HG03095 (cell line): ENCODE results near the gene LPO.

Source experiments
- ATAC-seq: cut with Tn5 transposase; IDR thresholded peaks from one replicate; pipeline ENCODE4 v1.9.1; 2021; ENCODE audit warnings: moderate library complexity; ENCODE audit not compliant: unreplicated experiment

The LPO gene

GRCh38 chr17:58228679-58229078 lies 9.7 kb upstream of the LPO start:
- no peak for ATAC-seq

DNA sequence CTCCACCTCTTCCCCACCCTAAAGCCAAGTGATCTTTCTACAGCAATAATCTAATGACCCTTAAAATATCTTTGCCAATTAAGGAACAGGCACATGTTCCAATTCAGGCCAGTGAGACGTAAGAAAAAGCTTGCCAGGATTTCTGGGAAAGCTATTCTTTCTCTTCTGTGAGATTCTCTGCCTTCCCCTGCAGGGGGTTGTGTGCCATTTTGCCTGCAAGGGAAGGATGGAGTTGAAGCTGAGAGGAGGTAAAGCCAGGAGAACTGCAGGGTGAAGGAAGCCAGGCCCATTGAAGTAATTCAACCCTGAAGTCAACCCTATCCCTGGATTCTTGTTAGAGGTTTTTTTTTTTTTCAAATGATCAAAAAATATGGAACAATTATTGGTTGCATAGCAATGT lies 9.0 kb upstream of the LPO start:
- no peak for ATAC-seq

- no peak for ATAC-seq
Observed at GRCh38 chr17:58229881-58230280, 8.5 kb upstream of the LPO start.

DNA sequence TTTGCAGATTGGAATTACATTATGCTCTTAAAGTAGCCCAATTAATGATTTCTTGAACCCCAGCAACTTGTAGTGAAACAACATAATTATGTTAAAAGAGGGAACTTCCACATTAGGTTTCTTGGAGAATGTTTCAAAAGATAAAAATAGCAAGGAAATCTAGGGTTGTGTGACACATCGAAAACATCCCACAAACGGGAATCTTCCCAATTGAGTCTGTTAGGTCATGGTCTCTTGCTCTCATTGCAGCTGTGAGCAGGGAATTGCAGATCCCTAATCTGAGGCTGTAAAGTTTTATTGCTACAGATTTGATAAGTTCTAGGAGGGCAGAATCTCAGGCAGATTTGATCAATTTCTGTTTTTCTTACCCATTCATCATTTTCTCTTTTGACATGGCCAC lies 6.7 kb upstream of the LPO start:
- no peak for ATAC-seq

DNA sequence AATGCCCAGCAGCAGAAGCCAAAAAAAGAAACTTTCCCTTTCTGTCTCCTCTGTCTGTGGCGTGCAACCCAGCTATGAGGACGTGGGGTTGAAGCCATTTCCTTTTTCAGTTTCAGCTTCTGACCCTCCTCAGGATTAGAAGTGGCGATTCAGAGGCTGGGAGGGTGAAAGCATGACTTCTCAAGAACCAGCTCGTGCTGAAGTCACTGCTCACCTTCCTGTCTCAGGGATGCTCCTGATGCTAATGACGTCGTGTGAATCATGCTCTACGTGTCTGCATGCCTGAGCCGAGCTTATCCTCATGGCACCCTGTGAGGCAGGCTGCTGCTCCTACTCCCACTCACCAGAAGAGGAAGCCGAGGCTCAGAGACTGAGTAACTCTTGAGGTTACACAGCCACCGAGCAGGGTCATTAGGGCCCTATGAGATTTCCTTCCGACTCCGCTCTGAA lies 5.7 kb upstream of the LPO start:
- peak; percentile 62 for ATAC-seq

- ATAC-seq: peak; percentile 73
Observed at GRCh38 chr17:58233543-58233942, 4.8 kb upstream of the LPO start.

DNA sequence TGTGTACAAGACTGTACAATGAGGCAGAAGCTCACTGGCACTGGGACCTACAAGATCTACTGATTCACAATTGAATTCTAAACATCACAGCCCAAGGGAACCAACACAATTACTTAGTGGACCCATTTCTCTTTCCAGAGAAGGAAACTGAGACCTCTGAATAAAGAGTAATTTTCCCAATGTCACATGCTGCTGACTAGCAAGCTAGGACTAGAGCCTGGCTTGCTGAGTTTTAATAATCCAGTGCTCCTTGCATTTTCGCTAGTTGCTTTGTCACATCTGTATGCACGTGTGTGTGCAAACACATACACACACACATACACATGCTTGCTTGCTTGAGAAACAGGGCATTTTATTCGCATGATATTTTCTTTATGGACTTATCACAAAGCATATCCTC lies 3.9 kb upstream of the LPO start:
- no peak for ATAC-seq

- no peak for ATAC-seq
Observed at GRCh38 chr17:58235821-58236220, 2.6 kb upstream of the LPO start.

- no peak for ATAC-seq
Observed at GRCh38 chr17:58236394-58236793, 2.0 kb upstream of the LPO start.

GRCh38 chr17:58239987-58240386 lies 1.6 kb downstream of the LPO start:
- ATAC-seq: no peak

DNA sequence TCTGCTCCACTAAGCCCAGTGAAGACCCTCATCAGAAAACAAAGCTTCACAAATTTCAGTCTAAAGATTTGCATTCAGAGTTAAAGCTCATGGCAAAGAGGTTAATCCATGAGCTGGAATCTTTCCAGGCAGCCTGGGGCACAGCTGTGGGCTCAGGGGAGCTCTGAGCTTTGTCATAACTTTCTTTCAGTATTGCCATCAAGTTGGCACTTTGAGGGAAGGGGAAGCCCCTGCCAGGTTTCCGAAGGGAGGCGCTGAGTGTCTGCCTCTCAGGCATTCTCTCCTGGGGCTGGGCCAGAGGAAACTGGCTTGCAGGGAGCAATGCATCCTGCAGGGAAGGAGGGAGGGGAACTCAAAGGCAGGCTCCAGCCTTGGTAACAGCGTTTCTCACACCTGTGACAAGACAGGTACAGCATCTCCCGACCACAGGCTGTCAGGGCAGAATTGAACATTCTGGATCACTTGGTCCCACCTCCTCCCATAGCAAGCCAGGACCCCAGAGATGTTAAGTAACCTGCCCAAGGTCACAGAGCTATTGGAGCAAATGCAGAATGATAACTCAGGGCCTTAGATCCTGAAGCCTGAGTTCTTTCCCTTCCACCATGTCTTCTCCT lies 3.9 kb downstream of the LPO start:
- no peak for ATAC-seq

- no peak for ATAC-seq
Observed at GRCh38 chr17:58244963-58245362, 6.6 kb downstream of the LPO start.

DNA sequence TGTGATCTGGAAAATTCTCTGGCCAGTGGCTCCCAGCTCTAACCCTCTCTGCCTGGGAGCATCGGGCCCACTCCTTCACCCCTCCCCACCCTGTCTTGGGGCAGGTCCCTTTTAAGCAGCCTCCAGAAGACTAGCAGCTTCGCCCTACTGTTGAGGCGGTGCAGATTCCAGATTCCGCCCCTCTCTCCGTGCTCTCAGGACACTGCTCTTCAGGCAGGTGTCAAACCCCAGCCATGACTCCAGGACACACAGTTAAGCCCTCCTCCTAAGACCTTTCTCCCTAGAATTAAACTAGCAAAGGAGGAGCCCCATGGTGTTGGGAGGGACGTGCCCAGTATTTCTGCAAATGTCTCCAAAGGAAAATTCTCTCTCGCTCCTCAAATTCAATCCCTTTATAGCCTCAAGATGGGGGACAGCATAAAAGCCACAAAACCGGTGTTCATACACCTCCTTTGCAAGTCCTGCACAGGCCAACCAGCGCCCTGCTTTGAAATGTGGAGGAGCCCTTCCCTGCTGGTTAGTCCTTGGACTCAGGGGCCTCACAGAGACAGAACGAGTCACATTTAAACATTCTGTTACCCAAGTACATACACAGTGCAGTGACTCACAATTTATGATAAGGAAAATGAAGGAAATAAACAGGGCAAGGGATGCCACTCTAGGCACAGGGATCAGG lies 7.2 kb downstream of the LPO start:
- no peak for ATAC-seq

DNA sequence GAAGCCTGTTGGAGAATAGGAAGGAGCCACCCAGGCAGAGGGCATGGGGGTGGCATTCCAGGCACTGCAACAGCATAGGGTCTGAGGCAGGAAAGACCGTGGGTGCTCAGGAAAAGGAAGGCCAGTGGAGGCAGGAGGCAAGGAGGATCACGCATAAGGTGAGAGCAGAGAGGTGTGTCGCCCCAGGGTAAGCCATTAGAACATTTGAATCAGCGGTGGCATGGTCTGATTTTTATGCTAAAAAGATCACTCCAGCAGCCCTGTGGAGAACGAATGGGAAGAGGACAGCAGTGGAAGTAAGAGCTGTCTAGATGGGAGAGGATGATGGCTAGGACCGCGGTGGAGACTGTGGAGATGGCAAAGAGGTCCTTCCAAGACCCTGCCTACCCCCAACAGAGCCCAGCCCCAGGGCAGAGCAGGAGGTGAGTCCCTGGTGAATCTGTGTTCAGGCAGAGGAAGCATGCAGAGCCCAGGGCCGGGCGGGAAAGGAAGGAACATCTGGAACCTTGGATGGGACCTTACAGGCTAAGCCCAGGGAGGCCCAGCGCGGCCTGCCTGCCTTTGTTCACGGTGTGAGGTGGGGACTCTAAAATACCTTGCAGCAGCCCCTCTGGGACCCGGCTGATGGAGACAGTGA lies 7.8 kb downstream of the LPO start:
- ATAC-seq: no peak

DNA sequence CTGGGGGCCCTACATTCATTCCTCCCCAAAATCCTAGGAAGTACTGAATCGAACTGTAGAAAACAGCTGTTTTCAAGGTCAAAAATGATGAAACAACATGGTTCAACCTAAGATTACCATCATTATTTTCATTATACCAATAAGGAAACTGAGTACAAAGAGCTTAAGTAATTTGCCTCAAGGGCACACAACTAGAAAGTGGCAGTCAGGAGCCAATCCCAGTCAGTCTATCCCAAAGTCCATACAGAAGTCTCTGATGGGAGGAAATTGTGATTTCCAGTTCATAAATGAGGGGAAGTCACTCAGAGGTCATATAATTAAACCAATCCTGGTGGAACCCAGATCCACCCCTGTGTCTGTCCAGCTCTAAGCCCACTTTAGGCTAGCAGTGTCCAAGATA lies 8.4 kb downstream of the LPO start:
- no peak for ATAC-seq

- no peak for ATAC-seq
Observed at GRCh38 chr17:58247511-58248363, 9.4 kb downstream of the LPO start.

DNA sequence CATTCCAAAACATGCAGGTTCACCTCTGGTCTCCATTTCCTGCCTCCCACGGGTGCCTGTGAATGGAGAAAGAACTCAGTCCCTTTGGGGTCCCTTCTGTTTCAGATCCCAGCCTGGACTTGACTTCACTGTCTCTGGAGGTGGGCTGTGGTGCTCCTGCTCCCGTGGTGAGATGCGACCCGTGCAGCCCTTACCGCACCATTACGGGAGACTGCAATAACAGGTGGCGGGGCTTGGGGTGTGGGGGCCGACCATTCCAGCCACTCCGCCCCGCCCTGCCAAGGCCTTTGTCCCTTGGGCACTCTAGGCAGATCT lies 10.5 kb downstream of the LPO start:
- ATAC-seq: no peak

- ATAC-seq: no peak
Observed at GRCh38 chr17:58249270-58250133, 11.1 kb downstream of the LPO start.

- ATAC-seq: no peak
Observed at GRCh38 chr17:58250344-58251011, 12.1 kb downstream of the LPO start.

- ATAC-seq: no peak
Observed at GRCh38 chr17:58252141-58252540, 13.8 kb downstream of the LPO start.
